Activated T-cell treated with anti-CD3 and anti-CD28 coated beads for 24 hours (primary cell): ENCODE measurements around the gene UBE2E1.
"Not testable (repeated sequence)": the region's sequence is repeated elsewhere in the genome, so short reads cannot be mapped to it uniquely, and the experiment has no call there.

ENCODE experiments used
- DNase-seq: peaks from one replicate; pipeline ENCODE4 v3.0.0-alpha.2; 2020; ENCODE audit warnings: low read depth

The UBE2E1 gene

DNA sequence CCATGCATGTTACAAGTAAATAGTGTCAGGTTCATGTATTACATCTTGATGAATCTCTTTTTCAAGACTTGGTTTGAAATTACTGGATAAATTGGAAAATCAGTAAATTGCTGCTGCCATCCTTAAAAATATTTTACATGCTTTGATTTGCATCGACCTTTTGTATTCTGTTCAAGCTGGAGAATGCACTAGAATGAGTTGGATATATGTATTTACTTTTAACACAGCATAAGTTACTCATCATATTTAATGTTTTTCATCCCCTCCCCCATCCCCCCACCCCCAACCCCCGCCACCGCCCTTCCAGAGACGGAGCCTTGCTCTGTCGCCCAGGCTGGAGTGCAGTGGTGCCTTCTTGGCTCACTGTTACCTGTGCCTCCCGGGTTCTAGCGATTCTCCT is 16.8 kb downstream of the UBE2E1 start:
- no peak for DNase-seq

DNA sequence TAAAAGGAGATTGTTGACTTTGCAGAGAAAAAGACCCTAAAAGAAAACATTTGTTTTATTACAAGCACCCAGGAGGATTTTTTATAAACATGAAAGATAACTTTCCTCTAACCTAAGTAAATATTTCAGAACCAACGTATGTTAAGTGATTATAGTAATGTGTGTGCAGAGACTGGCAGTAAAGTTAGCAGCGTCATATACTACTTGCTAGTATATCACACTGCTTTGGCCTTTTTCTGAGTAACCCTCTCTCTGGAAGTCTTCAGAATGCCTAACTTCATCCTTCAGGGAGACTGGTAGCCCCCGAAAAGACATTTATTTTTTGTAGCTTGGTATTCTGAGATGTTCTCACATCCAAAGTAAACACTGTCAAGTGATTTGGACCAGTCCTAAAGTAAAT is 17.9 kb downstream of the UBE2E1 start:
- DNase-seq, result no peak

DNA sequence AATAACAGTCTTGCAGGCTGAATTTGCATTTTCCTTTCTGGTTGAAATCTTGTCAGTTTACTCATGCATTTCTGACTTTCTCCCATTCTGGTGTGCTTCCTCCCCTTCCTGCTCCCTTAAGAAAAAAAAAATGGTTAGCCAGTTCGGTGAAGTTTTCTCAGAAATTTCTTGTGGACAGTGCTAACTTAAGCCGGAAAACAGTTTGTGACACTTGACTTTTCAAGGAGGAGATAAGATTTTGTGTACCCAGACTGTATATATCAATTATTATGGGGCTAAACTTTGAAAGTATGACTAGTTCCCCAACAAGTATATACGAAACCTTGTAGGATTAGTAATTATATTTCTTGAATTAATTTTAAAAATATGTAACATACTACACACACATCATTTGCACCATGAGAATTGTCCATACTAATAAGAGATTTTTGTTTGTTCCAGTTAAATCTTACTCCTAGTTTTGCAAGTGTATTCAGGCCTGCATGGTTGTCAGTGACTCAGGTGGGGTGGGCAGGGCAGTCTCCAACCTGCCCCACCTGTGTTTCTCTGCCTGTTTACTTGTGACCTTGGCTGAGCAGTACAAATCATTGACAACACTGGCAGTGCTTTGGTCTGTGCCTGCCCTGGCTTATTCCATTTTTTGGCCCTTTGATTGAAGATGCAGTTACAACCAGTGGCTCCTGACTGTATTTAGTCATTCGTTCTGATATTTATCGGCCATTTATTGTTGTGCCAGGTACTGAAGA is 19.1 kb downstream of the UBE2E1 start:
- no peak for DNase-seq

GRCh38 chr3:23825802-23826201 is 20.0 kb downstream of the UBE2E1 start:
- DNase-seq, result no peak

- no peak for DNase-seq
Observed at GRCh38 chr3:23826382-23827064, 20.8 kb downstream of the UBE2E1 start.

DNA sequence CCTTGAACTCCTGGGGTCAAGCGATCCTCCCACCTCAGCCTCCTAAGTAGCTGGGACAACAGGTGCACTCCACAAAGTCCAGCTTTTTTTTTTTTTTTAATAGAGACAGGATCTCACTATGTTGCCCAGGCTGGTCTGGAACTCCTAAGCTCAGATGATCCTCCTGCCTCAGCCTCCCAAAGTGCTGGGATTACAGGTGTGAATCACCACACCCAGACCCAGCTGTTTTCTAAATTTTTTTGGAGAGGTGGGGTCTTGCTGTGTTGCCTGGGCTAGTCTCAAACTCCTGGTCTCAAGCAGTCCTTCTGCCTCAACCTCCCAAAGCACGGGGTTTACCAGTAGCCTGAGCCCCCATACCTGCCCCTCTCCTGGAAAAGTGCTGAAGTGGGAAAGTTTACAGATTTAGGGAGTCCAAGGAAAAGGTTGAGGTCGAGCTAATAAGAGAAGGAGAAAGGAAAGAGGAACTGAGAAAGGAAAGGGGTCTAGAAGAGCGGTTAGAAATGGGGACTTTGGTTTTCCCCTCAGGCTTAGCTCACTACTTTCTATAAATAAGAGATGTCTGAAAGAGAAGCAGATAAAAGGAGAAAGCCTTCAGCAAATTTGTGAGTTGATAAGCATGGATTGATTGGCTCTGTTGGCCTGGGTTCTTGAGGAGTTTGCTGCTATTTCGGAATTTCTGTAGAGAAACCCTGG is 23.6 kb downstream of the UBE2E1 start:
- DNase-seq, result no peak

GRCh38 chr3:23830869-23831484 is 25.2 kb downstream of the UBE2E1 start:
- DNase-seq, result no peak

GRCh38 chr3:23831517-23832394 is 26.0 kb downstream of the UBE2E1 start:
- no peak for DNase-seq

- no peak for DNase-seq
Observed at GRCh38 chr3:23832523-23832922, 26.8 kb downstream of the UBE2E1 start.

DNA sequence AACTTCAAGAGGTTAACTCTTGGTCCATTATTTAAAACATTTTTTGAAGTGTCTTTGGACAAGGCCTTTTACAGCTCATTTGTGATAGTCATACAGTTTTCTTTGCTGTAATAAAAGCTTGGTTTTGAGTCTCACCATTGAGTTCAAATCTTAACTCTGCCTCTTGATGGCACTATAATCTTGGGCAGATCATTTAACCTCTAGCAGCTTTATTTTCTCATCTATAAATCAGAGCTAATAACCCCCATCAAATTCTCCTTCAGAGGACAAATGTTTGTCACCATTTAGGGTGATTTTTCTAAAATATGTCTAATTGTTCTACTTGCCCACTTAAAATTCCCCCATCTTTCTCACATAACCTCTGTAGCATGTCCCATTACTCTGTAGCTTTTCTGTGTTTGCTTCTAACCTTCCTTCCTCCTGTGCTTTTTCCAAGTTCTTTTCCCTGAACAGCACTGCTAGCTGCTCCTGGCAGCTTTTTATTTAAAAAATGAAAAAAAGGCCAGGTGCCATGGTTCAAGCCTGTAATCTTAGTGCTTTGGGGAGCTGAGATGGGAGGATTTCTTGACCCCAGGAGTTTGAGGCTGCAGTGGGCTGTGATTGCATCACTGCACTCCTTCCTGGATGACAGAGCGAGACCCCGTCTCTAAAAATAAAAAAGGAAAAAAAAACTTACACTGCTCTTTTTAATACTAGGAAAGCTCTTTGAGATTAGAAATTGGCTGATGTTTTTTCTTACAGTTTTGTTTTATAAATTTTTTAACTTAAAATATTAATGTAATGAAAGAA is 28.5 kb downstream of the UBE2E1 start:
- DNase-seq, result no peak

GRCh38 chr3:23835087-23835486 is 29.3 kb downstream of the UBE2E1 start:
- DNase-seq, result no peak

DNA sequence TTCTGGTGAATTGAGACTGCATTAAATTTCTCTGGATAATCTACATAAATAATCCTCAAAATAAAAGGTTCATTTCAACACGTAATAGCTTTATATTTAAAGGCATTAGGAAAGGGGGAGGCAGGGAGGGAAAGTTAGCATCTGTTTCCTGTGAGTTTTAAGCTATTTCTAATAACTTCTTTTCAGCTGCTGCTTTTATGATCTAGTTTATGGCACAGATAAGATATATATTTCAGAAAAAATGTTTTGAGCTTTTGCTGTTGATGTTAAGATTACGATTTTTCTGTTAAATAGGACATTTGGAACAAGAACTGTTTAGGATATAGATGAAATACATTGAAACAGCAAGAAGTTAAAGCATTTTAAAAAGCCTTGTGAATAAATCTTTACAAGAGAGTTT is 30.0 kb downstream of the UBE2E1 start:
- DNase-seq, result no peak

DNA sequence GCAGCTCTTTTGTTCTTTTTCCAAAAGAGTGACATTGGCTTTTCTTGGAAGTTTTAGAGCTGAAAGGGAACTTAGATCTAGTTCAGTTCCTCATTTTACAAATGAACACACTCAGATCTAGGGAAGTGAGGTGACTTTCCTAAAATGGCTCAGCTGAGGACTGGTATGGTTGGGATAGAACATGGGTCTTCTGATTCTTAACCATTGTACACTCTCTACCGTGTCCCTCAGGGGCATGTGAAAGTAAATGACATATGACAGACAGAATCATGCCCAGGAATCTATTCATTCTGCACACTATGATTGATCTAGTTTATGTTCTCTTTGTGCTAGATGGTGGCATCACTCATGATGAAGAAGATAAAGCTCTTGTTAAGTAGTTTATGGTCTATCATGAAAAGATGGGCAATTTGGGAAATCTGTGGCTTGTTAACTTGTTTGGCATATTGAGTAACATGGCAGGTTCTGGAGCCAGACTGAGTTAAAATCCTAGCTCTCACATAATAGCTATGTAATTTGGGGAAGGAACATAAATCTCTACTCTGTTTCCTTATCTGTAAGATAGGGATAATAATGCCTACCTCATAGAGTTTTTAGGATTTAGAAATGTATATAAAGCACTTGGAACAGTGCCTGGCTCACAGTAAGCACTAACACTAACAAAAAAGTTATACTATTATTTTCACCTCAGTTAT is 30.9 kb downstream of the UBE2E1 start:
- no peak for DNase-seq

GRCh38 chr3:23837286-23837685 is 31.5 kb downstream of the UBE2E1 start:
- no peak for DNase-seq

GRCh38 chr3:23837691-23838090 is 31.9 kb downstream of the UBE2E1 start:
- no peak for DNase-seq

DNA sequence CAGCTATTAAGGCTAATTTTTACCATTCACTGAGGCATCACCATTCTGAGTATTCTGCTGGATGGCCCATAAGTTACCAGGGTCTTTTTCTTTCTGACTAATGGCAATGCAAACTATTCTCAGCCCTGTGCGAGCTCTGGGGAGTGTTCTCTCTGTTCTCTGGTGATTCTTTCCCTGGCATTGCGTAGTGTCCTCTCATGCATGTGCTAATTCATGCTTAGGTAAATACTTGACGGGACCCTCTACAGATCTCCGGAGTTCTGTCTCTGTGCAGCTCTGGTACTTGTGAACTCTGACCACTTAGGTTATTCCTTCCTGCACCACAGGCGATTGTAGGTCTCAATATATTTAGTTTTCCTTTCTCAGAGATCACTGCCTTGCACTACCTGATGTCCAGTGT is 34.8 kb downstream of the UBE2E1 start:
- no peak for DNase-seq

DNA sequence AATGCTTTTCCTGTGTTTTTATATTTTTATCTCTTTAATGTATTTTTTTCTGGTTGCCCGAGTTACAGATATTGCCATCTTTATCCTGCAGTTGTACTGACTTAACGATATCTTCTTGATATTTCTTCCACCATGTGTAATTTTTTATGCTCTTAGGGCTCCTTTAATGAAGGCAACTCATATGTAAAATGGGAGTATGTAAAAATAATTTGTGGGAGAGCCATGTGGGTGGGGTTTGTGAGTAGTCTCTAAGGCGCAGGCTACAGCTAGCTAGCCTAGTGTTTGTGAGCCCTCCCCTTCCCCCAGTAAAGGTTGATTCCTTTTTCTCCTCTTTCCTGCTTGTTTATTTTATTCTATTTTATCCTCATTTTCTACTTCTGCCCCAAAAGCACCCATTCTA is 38.1 kb downstream of the UBE2E1 start:
- DNase-seq, result no peak

- DNase-seq, result no peak
Observed at GRCh38 chr3:23845326-23846216, 39.8 kb downstream of the UBE2E1 start.

GRCh38 chr3:23849462-23849861 is 43.7 kb downstream of the UBE2E1 start:
- not testable (repeated sequence) for DNase-seq
